Tibial nerve (tissue), 4 donors: ENCODE results near the gene RIPK1. TPM values are rescaled to one million over a fixed set of nuclear protein-coding genes. Genes with fewer than 3 reads are reported as not detected.

Experiments used
- DNase-seq, 2 donors: peaks; one replicate each; pipeline ENCODE4 v3.0.0-alpha.2; 2019; ENCODE audit warnings: low spot score in 2 of 2
- H3K27ac ChIP-seq, 4 donors: fragments of 200-600 bp; sonication (generic) in 3 of 4; one replicate each; pipeline ENCODE4 v1.5.1; 2017 to 2019; ENCODE audit warnings: mild to moderate bottlenecking in 1 of 4
- H3K27me3 ChIP-seq, 2 donors: fragments of 200-600 bp; sonication (generic) in 1 of 2; one replicate each; pipeline versions ENCODE4 v1.5.1 to v1.6.0; 2017 to 2019
- H3K36me3 ChIP-seq, 3 donors: fragments of 200-600 bp; sonication (generic); one replicate each; pipeline ENCODE4 v1.5.1; 2018 to 2019
- H3K4me1 ChIP-seq, 4 donors: fragments of 200-600 bp; sonication (generic) in 3 of 4; one replicate each; pipeline ENCODE4 v1.5.1; 2017 to 2019
- H3K4me3 ChIP-seq, 4 donors: fragments of 200-600 bp; sonication (generic) in 3 of 4; one replicate each; pipeline ENCODE4 v1.5.1; 2017 to 2019; ENCODE audit warnings: mild to moderate bottlenecking in 1 of 4, moderate library complexity in 1 of 4
- H3K9me3 ChIP-seq, 4 donors: fragments of 200-600 bp; sonication (generic) in 3 of 4; one replicate each; pipeline ENCODE4 v1.5.1; 2017 to 2019
- EP300 ChIP-seq, 2 donors: sonication (generic); formaldehyde crosslinking; IDR thresholded peaks; one replicate each; pipeline ENCODE4 v1.6.1; 2017; ENCODE audit warnings: antibody characterized with exemption in 2 of 2, mild to moderate bottlenecking in 1 of 2
- POLR2A ChIP-seq, 2 donors: fragments of 450-650 bp; IDR thresholded peaks; one replicate each; pipeline ENCODE4 v1.6.1; 2017; ENCODE audit warnings: antibody characterized with exemption in 2 of 2, mild to moderate bottlenecking in 2 of 2, moderate library complexity in 2 of 2
- WGBS, 2 donors: methylation state at CpG; one replicate each; pipeline ENCODE4 v1.1.5; 2018; 5-methylcytosine and 5-hydroxymethylcytosine counted together
- total RNA-seq, 4 donors: library from RNA; depleted of rRNA; stranded (reverse); fragments of >200 nt; gene quantifications; one replicate each; pipeline ENCODE4 v1.1.0, GENCODE V29; 2016
- TF ChIP-seq, protein P1 (sequence below), 5 experiments: fragments of 200-600 bp in 3 of 5; fragments of 450-650 bp in 2 of 5; sonication (generic) in 3 of 5; IDR thresholded peaks; one replicate each; pipeline ENCODE4 v1.5.1; 2016 to 2019; ENCODE audit warnings: antibody characterized with exemption in 5 of 5, mild to moderate bottlenecking in 3 of 5, moderate library complexity in 2 of 5

RIPK1 gene
- total RNA-seq, 4 donors from 2014 or later: 20.1 to 22.6 (median 21.2) TPM

DNA sequence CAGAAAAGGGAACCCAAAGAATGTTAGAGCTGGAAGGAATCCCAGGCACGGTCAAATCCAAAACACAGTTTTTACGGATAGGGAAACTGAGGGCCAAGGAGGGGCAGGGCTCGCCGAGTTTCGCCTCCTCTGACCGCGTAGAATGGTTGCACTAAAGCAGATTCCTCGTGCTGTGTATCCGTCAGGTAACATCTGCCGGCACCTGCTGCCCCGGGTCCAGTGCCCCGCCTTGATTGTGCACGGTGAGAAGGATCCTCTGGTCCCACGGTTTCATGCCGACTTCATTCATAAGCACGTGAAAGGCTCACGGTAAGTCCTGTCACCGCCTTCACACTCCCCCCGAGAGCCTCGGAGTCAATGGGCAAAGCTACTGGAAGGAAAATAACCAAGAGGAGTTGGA lies 71.9 kb downstream of the RIPK1 start:
- Histone ChIP-seq H3K27ac (peak overlapping the region in 1 of 4 donors; percentile 37), H3K4me3 (no peak overlapping the region), H3K4me1 (peaks cover 0 to 11% (median 7%) of the 10 kb centered on the region in 4 donors), H3K36me3 (peaks cover 0 to 92% (median 5%) of the 10 kb centered on the region in 3 donors), H3K27me3 (no peaks in the 10 kb centered on the region), H3K9me3 (no peaks in the 10 kb centered on the region)
- no peak for DNase-seq
- TF ChIP-seq, protein P1, sequence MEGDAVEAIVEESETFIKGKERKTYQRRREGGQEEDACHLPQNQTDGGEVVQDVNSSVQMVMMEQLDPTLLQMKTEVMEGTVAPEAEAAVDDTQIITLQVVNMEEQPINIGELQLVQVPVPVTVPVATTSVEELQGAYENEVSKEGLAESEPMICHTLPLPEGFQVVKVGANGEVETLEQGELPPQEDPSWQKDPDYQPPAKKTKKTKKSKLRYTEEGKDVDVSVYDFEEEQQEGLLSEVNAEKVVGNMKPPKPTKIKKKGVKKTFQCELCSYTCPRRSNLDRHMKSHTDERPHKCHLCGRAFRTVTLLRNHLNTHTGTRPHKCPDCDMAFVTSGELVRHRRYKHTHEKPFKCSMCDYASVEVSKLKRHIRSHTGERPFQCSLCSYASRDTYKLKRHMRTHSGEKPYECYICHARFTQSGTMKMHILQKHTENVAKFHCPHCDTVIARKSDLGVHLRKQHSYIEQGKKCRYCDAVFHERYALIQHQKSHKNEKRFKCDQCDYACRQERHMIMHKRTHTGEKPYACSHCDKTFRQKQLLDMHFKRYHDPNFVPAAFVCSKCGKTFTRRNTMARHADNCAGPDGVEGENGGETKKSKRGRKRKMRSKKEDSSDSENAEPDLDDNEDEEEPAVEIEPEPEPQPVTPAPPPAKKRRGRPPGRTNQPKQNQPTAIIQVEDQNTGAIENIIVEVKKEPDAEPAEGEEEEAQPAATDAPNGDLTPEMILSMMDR (IDR thresholded peaks at IDR 0.05): no peak
- TF ChIP-seq POLR2A (IDR thresholded peaks at IDR 0.05) (no peak), EP300 (IDR thresholded peaks at IDR 0.05) (no peak)
- 93 to 94% methylated on average over 20 of the region's 20 CpGs for WGBS, 2 donors

DNA sequence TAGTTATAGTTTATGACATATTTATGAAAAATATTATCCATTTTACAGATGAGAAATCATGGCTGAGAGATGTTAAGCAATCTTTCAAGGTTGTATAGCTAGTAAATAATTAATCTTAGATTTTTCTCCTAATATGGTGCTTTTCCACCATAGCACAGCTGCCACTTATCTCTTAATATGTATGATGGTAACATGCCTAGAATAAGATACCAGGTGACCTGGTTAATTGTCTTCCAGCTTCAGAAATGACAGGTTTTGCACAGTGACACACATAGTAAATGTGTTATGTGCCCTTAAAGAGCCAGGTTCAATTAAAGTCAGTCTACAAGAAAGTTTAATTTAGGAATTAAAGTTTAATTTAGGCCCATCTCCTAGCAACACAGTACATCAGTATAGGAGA lies 74.2 kb downstream of the RIPK1 start:
- no peaks in the 10 kb centered on the region for H3K27me3 ChIP-seq
- H3K36me3 ChIP-seq: peaks cover 0 to 79% (median under 1%) of the 10 kb centered on the region in 3 donors
- TF ChIP-seq EP300 (IDR thresholded peaks at IDR 0.05): no peak
- no peak for TF ChIP-seq POLR2A (IDR thresholded peaks at IDR 0.05)
- TF ChIP-seq, protein P1 (IDR thresholded peaks at IDR 0.05): no peak

DNA sequence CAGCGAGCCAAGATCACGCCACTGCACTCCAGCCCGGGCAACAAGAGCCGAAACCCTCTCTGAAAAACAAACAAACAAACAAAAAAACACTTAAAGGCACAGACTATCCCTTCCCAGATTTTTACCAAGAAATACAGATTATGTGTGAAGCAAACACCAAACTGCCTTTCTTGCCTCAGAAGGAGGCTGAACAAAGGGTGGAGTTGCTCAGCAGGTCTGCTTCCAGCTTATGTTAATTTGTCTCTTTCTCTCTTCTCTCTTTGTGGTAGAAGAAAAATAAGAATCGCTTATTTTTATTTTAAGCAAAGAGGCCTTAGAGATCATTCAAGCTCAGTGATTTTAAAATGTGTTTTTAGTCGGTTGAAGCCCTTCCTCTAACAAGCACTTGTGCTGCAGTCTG lies 74.9 kb downstream of the RIPK1 start:
- Histone ChIP-seq H3K9me3 (no peaks in the 10 kb centered on the region), H3K4me1 (peaks cover 0 to 11% (median 7%) of the 10 kb centered on the region in 4 donors), H3K4me3 (no peak overlapping the region), H3K36me3 (peaks cover 0 to 79% (median 0%) of the 10 kb centered on the region in 3 donors), H3K27me3 (no peaks in the 10 kb centered on the region), H3K27ac (no peak overlapping the region)
- 84 to 86% methylated on average over 6 of the region's 6 CpGs for WGBS, 2 donors
- no peak for DNase-seq
- TF ChIP-seq, protein P1 (IDR thresholded peaks at IDR 0.05): no peak
- TF ChIP-seq POLR2A (IDR thresholded peaks at IDR 0.05): no peak
- no peak for TF ChIP-seq EP300 (IDR thresholded peaks at IDR 0.05)

More for the DNA sequence above, 74.2 kb downstream of the RIPK1 start:
- Histone ChIP-seq H3K9me3 (no peaks in the 10 kb centered on the region), H3K4me3 (no peak overlapping the region), H3K4me1 (peaks cover 0 to 11% (median 7%) of the 10 kb centered on the region in 4 donors), H3K27ac (no peak overlapping the region)
- DNase-seq: no peak

DNA sequence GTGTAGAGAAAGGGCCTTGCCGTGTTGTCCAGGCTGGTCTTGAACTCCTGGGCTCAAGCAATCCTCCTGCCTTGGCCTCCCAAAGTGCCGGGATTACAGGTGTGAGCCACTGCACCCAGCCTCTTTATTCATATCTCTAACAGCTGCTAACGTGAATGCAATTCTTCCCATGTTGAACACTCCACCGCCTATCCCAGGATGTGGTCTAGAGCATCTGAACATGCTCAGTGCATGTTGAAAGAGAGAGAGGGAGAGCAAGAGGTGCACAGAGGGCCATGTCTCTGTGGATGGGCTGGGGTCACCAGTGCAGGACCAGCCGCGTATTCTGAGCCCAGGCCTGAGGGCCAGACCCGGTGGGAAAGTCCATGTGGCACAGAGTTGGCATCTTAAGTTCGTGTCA lies 76.3 kb downstream of the RIPK1 start:
- H3K4me1 ChIP-seq: peaks cover 0 to 3% (median 0%) of the 10 kb centered on the region in 4 donors
- no peaks in the 10 kb centered on the region for H3K27me3 ChIP-seq
- TF ChIP-seq POLR2A (IDR thresholded peaks at IDR 0.05): no peak
- no peak for DNase-seq
- H3K4me3 ChIP-seq: no peak overlapping the region
- peaks cover 0 to 80% (median 0%) of the 10 kb centered on the region in 3 donors for H3K36me3 ChIP-seq
- H3K27ac ChIP-seq: no peak overlapping the region
- WGBS, 2 donors: 79 to 80% methylated on average over 8 of the region's 8 CpGs
- no peaks in the 10 kb centered on the region for H3K9me3 ChIP-seq

DNA sequence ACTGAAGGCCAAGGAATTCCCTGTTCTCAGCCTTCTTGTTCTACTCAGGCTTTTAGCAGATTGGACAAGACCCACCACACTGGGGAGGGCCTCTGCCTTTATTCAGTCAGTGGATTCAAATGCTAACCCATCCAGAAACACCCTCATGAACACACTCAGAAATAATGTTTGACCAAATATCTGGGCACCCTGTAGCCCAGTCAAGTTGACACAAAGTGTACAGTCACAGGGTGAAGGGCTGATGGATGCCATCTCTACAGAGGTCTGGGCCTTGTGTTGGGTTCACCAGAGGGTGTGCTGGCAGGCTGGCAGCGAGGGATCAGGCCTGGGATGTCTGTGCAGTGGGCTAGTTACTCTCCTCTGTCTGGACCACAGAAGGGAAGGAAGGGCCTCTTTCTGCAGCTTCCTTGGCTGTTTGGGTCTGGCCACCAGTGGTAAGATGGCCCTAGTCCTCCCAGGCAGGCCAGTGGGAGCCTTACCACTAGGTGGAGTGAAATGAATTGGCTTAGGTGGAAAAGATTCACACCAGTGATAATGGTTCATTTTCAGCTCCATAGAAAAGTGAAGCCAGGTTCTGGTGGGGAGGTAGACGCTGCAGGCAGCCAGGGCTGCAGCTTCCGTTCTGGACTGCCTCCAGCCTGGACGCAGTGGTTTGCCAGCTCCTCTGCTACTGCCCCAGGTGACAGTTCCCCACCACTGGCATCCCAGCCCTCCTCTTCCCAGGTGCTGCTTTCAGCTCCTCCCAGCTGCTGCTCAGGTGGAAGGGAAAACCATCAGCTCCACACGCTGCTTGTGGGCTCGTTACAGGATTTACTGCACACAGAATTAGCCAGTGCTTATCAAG lies 79.8 kb downstream of the RIPK1 start:
- no peak for DNase-seq
- H3K36me3 ChIP-seq: peaks cover 0 to 67% (median 0%) of the 10 kb centered on the region in 3 donors
- WGBS, 2 donors: 92 to 96% methylated on average over 6 of the region's 6 CpGs
- no peak overlapping the region for H3K4me3 ChIP-seq
- H3K27ac ChIP-seq: no peak overlapping the region
- H3K4me1 ChIP-seq: no peaks in the 10 kb centered on the region
- no peaks in the 10 kb centered on the region for H3K27me3 ChIP-seq
- TF ChIP-seq POLR2A (IDR thresholded peaks at IDR 0.05) (no peak), EP300 (IDR thresholded peaks at IDR 0.05) (no peak)
- TF ChIP-seq, protein P1 (IDR thresholded peaks at IDR 0.05): no peak
- no peaks in the 10 kb centered on the region for H3K9me3 ChIP-seq
